HK-2 (cell line): ENCODE measurements around the gene ZBTB11.
"Not testable (repeated sequence)": the region's sequence is repeated elsewhere in the genome, so short reads cannot be mapped to it uniquely, and the experiment has no call there.

ENCODE experiments used
- DNase-seq: peaks from one replicate; pipeline ENCODE4 v3.0.0-alpha.2; 2018; ENCODE audit not compliant: unreplicated experiment

Gene ZBTB11

DNA sequence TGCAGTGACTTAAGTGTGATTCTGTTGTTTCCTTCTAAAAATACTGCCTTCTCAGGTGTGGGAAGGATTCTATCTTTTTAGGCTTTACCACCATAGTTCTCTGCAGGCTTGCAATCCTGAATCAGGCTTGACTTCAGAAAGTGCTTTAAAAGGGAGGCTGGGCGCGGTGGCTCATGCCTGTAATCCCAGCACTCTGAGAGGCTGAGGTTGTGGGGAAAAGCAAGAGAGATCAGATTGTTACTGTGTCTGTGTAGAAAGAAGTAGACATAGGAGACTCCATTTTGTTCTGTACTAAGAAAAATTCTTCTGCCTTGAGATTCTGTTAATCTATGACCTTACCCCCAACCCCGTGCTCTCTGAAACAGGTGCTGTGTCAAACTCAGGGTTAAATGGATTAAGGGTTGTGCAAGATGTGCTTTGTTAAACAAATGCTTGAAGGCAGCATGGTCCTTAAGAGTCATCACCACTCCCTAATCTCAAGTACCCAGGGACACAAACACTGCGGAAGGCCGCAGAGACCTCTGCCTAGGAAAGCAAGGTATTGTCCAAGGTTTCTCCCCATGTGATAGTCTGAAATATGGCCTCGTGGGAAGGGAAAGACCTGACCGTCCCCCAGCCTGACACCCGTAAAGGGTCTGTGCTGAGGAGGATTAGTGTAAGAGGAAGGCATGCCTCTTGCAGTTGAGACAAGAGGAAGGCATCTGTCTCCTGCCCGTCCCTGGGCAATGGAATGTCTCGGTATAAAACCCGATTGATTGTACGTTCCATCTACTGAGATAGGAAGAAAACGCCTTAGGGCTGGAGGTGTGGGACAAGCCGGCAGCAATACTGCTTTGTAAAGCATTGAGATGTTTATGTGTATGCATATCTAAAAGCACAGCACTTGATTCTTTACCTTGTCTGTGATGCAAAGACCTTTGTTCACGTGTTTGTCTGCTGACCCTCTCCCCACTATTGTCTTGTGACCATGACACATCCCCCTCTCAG lies 15.0 kb upstream of the ZBTB11 start:
- not testable (repeated sequence) for DNase-seq

DNA sequence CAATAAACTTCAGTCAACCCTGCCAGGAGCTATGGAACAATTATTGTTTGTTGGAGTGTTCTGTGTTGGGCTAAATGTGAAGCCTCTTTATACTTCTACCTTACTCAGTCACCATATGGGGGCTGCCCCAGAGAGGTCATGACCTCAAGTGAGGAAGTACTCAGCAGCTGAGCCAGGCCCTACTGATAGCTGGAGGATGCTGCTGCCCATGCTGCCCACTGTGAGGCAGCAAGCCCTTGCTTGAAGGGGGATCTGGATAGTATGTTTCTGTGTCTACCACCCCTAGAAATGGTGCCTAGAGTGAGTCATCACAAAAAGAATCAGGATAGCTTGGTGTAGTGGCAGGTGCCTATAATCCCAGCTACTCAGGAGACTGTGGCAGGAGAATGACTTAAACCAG lies 14.0 kb upstream of the ZBTB11 start:
- DNase-seq = no peak

DNA sequence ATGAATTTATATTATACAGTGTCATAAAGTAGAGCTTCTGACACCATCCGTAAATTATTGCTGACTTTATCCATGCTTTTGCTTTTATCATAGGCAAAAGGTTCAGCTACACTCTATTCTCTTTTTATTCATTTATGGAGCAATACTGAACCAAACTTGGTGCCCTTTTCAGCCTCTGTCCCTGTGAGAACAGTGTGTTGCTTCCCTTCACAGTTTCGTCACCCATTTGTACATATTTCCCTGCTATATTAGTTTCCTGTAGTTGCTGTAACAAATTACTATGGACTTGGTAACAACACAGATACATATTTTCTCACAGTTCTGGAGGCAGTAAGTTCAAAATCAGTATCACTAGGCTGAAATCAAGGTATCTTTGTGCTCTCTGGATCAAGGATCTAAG lies 12.4 kb upstream of the ZBTB11 start:
- no peak for DNase-seq

DNA sequence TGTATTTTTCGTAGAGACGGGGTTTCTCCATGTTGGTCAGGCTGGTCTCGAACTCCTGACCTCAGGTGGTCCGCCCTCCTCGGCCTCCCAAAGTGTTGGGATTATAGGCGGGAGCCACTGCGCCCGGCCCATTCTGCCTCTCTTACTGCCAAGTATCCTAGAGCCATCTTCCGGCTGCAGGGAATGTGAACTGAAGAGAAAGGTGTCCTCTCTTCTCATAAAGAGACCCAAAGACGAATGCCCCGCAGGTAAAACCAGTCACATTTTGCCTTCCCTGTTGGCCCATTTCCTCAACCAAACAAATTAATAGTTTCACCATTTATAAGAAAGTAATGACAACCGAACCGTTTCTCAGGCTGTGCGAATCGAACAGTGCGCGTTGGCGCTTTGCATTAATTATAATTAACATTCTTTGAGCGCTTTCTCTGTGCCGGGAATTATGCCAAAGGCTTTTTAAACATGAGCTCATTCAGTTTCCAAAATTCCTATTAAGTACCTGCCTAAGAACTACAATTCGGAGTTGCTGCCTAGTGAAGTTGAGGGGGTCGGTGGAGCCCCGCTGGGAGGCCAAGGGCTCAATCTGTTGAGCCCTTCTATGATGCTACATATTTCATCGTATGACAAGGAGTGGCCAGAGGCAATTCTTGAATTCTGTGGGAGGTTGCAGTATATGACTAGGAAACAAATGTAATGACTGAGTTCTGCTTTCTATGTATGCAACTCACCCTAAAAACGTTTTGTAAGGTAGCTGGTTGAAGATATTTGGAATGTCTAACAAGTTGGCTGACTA lies 10.4 kb upstream of the ZBTB11 start:
- DNase-seq = no peak

DNA sequence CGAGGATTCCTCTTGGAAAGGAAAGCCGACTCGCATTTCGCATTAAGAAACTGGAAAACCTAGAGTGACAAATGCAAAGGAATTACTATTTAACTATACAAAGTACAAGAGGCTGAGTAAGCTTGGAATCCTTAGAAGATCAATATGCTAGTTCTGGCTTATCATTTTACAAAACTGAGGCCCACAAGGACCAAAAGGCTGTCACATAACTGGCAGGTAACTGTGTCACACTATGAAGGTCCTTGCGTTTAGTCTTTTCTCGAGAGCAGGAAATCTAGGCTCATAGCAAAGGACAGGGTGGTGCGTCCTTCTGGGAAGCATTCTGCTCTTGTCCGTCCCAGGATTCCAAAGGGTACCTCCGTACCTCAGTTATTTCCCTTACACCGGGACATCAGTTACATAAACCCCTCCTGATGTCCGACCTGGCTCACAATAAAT lies 9.0 kb upstream of the ZBTB11 start:
- no peak for DNase-seq

DNA sequence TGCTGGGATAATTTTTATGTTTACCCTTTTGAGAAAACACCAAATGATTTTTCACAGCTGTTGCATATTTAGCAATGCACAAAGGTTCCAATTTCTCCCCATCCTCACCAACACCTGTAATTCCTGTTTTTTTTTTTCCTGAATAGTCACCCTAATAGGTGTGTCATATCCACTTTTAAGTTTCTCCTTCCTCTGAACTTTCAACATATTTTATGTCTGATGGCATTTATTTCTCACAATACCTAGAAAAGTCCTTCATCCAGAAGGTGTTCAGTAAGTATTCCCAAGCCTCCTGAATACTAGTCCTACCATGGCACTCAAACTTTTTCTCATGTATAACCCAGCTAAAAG lies 8.1 kb upstream of the ZBTB11 start:
- no peak for DNase-seq

DNA sequence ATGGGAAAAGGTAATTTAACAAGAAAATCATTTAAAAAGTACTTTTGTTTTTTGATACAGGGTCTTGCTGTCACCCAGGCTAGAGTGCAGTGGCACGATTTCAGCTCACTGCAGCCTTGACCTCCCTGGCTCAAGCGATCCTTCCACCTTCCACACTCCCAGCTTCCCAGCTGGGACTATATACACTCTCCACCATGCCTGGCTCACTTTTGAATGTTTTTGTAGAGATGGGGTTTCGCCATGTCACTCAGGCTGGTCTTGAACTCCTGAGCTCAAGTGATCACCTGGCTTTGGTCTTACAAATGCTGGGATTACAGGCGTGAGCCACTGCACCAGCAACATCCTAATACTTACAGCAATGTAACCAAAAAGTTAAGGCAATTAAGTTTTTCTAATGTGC lies 3.5 kb upstream of the ZBTB11 start:
- no peak for DNase-seq

DNA sequence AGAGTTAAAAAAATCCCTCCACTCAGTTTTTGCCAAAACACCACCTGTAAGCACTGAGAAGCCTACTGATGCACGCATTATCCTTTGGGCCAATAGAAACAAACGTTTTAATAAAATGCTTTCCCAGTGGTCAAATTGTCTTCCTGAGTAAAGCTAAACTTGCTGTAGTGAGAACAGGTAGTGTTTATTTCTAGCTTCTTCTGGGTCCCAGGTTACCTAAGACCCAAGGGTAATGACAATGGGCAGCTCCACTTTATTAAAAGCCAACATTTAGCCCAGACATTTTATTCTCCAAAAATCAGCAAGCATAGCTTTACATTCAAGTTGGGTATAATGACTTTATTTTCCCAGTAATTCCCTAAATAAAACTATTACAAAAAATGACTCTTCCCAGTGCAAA lies 1.9 kb upstream of the ZBTB11 start:
- not testable (repeated sequence) for DNase-seq

DNA sequence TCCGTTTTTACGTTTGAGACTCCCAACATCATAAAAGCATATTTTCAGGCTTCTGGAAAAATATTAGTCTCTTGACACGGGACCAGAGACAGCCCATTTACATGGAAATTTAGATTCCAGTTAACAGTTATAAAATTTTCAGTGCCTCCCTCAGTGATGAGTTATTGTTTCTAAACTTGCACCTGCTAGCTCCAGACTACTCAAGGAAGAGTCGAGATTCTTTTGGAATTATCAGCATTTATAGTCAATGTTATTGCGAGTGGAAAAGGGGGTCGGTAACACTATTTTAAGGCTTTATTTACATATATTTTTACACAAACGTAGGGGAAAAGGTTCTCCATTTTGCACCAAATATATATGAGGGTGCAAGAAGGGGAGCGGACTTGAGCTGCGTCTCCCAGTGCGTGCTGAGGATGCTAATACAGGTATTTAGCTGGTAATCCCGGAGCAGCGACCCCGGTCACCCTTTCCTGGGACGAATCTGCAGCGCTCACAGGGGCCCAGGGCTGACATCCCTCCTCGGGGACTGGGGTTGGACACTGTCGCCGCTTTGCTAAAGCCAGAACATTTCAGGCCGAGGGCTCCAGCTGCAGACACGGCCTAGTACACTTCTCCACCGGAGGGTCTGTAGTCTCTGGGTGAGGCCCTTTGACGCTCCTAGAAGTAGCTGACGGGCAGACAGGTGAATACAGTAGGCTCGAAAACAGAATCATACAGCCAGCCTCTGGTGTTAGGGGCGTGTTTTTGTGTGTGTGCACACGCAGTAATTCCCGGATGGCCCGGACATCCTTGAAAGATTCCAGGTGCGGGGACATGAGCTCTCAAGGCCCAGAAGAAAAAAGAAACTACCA lies 729 bp upstream of the ZBTB11 start:
- DNase-seq = no peak

DNA sequence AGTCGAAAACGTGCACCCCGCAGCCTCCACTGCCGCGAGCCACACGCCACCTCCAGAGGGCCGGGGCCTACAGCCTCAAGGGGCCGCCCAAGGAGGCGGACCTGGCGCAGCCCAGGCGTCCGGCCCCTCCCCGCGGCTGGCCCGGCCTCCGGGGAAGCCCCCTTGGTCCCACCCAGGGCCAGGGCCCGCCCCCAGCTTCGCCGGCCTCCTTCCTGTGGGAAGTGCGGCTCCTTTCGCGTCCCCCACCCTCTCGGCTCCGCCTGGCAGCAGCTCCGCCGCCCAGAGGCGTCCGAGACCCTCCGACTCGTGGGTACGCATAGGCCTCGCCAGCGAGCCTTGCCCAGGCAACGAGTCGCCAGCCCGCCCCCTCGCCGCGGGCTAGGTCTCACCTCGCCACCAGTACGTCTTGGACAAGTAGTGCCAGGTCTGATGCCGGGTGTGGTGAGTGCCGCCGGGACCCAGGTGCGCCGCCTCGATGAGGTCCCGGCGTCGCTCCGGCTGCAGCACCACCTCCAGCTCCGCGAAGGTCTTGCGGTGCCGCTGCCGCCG lies 642 bp downstream of the ZBTB11 start:
- DNase-seq = peak; percentile 96

DNA sequence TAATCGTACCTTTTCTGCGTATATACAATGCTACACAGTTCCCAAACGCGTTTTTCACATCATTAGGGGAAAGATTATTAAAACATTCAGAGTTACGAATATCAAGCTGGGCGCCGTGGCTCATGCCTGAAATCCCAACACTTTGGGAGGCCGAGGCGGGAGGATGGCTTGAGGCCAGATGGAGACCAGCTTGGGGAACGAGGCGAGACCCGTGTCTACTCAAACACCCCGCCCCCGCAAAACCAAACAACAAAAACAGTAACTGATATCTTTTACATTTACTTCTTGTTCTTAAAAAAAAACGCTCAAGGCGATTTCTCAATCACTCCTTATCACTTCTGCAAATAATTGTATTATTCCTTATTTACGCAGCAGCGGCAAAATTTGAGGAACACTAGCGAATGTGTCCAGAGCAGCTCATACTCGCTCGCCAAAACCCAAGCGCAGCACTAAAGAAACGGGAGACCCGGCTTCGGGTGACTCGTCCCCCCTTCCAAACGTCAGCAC lies 1.2 kb downstream of the ZBTB11 start:
- no peak for DNase-seq

DNA sequence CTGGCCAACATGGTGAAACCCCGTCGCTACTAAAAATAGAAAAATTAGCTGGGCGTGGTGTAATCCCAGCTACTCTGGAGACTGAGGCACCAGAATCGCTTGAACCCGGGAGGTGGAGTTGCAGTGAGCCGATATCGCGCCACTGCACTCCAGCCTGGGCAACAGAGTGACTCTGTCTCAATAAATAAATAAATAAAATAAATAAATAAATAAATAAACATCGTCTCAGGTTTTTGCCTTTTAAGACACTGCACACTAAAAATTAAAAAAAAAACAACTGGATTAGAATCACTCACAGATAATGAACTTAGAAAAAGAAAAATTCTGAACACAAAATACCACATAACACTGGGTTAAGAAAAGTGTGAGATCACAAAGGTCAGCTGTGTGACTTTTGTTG lies 2.4 kb downstream of the ZBTB11 start:
- DNase-seq = no peak

DNA sequence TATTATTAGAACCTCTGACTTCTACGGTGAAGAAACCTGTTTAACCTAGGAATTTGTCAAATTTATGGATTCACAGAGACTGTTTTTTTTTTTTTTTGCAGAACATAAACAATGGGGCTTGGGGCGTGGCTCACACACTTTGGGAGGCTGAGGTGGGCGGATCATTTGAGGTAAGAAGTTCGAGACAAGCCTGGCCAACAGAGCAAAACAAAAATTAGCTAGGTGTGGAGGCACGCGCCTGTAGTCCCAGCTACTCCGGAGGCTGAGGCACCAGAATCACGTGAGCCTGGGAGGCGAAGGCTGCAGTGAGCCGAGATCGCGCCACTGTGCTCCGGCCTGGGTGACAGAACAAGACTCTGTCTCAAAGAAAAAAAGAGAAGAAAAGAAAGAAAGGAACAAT lies 3.0 kb downstream of the ZBTB11 start:
- no peak for DNase-seq

DNA sequence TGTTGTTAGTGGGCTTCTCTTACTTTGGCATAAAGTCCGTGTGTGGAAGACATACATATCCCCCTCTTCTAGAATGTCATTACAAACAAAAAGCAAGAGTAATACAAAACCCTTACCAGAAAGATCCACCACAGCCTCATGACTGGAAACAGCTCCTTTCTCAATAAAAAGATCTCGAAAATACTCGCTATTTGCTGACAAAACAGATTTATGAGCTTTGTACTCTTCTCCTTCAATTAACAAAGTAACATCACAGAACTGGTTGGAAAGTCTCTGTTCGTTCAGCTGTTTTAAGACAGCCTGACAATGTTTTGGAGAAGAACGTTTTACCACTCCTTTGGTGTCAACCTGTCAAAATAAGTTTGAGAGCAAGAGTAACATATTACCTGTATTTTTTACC lies 5.9 kb downstream of the ZBTB11 start:
- no peak for DNase-seq

DNA sequence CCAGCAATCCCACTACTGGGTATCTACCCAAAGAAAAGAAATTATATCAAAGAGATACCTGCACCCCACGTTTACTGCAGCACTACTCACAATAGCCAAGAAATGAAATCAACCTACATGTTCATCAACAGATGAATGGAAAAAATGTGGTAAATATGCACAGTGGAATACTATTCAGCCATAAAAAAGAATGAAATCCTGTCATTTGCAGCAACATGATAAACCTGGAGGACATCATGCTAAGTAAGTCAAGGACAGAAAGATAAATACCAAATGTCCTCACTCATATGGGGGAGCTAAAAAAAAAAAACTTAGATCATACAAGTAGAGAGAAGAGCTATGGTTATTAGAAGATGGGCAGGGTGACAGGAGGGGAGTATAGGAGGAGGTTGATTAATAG lies 9.1 kb downstream of the ZBTB11 start:
- no peak for DNase-seq

DNA sequence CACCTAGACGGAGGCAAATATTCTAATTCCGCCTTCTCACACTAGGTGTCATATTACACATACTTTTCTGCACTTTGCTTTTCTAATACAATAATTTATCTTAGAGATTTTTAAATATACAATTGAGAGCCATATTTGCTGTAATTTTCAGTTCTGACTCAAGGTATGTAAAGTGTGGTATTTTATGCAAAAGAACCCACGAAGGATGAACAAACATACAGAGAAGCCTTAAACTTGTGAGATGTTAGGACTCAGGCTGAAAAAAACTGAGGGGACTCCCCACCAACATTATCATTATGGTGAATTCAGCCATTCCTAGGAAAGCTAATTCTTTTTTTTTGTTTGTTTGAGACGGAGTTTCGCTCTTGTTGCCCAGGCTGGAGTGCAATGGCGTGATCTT lies 9.6 kb downstream of the ZBTB11 start:
- no peak for DNase-seq

DNA sequence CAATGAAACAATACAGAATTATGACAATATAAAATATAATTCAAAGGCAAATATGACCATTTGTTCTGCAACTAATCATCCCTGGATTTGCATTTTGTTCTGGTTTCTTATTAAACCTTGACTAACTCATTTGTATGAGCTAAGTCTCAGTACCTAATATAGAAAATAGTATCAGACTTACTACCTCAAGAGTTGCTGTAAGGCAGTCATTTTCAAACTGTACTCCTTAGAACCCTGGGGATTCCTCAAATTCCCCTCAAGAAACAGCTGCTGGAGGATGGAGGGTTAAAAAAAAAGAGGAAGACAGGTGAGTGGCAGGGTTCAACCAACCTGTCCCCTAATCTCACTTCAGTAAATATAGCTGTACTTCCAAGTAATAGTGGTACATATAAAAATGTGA lies 11.1 kb downstream of the ZBTB11 start:
- DNase-seq = no peak

DNA sequence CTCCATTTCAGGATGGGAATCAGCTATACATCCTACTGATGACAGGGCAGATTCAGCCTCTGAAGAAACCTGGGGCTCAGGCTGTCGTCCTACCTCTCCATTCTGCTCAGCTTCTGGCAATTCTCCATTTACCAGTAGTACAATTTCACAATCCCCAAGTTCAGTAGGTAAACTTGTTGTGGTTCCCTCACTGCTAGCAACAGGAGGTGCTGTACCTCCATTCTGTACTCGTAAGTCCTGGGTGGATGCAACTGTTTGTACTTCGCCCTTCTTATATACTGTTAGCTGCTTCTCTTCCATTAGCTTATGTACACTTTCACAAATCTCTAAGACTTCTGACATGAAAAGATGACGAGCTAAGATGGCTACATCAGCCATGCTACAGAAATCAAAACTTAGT lies 11.6 kb downstream of the ZBTB11 start:
- no peak for DNase-seq

DNA sequence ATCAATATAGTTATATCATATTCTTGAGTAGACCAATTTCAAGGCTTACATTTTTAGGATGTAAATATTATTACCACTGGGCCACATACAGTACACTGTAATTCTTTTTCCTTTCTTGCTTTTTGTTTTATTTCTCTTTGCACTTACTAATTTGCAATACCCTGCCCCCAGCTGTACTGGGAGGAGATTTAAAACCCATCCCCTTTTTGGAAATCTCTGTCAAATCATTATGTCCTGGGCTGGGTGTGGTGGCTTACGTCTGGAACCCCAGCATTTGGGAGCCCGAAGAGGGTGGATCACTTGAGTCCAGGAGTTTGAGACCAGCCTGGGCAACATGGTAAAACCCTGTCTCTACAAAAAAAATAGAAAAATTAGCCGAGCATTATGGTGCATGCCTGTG lies 16.2 kb downstream of the ZBTB11 start:
- no peak for DNase-seq

DNA sequence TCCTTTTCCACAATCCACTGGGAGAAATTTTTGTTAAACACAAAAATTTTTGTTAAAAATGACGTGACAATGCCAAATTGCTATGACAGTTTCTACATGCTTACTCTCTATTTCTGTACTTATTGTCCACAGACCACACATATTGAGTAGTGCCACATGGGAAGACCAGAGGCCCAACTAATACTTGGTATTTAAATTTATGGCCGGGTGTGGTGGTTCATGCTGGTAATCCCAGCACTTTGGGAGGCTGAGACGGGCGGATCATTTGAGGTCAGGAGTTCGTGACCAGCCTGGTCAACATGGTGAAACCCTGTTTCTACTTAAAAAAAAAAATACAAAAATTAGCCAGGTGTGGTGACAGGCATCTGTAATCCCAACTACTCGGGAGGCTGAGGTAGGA lies 20.3 kb downstream of the ZBTB11 start:
- DNase-seq = no peak

DNA sequence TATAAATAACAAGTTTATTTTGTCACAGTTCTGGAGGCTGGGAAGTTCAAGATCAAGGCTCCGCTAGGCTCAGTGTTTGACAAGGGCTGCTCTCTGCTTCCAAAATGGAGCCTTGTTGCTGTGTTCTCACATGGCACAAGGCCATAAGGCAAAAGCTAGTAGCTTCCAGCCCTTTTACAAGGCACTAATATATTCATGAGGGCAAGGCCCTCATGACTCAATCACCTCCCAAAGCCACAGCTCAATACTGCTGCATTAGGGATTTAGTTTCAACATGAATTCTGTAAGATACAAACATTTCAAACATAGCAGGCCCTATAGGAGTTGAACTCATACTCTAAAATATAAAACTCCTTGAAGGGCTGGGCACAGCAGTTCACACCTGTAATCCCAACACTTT lies 30.2 kb downstream of the ZBTB11 start:
- no peak for DNase-seq
